HFFc6 (cell line): ENCODE measurements around the gene ZNF524. TPM values are rescaled to one million over a fixed set of nuclear protein-coding genes. Genes with fewer than 3 reads are reported as not detected.

Experiments used
- DNase-seq: peaks from one replicate; pipeline ENCODE4 v3.0.0-alpha.2; 2018
- H3K27ac Mint-ChIP-seq: 2 replicates; pipeline ENCODE4 v1.8.0; 2020; ENCODE audit warnings: mild to moderate bottlenecking, mixed read lengths
- H3K27me3 Mint-ChIP-seq: 2 replicates; pipeline ENCODE4 v1.8.0; 2021; ENCODE audit warnings: mild to moderate bottlenecking, moderate library complexity, mixed read lengths; ENCODE audit not compliant: insufficient read depth
- H3K36me3 Mint-ChIP-seq: 2 replicates; pipeline ENCODE4 v1.8.0; 2021; ENCODE audit warnings: low read depth, mixed read lengths
- H3K4me1 Mint-ChIP-seq: 2 replicates; pipeline ENCODE4 v1.8.0; 2020; ENCODE audit warnings: low read depth, mixed read lengths
- H3K4me3 Mint-ChIP-seq: 2 replicates; pipeline ENCODE4 v1.8.0; 2020; ENCODE audit warnings: mild to moderate bottlenecking, moderate library complexity, mixed read lengths
- H3K9me3 Mint-ChIP-seq: 2 replicates; pipeline ENCODE4 v1.8.0; 2020; ENCODE audit warnings: mild to moderate bottlenecking, mixed read lengths
- CTCF ChIP-seq: fragments of 200-600 bp; sonication (generic); IDR thresholded peaks from 2 replicates; pipeline ENCODE4 v1.5.0; 2021; ENCODE audit warnings: antibody characterized with exemption, mild to moderate bottlenecking
- total RNA-seq, 6 experiments: library from RNA; stranded (reverse); fragmentation: NEBNext Ultra II Directional; extraction: Animal tissue kit (Norgen Biotek cat#: 25700); gene quantifications; 2 replicates in 1 of 6; 3 replicates in 5 of 6; pipeline ENCODE4 v1.2.3, GENCODE V29; 2021

The ZNF524 gene
- total RNA-seq, 6 experiments from 2014 or later = 9.3 to 12.0 (median 10.7) TPM

GRCh38 chr19:55605207-55605636 is 5.1 kb downstream of the ZNF524 start:
- H3K4me1 Mint-ChIP-seq = peaks cover 44% of the 10 kb centered on the region
- peak; percentile 96 for DNase-seq
- H3K27ac Mint-ChIP-seq = peak overlapping the region; percentile 97
- peaks cover 1% of the 10 kb centered on the region for H3K27me3 Mint-ChIP-seq
- TF ChIP-seq CTCF = no peak
- H3K36me3 Mint-ChIP-seq = peaks cover 37% of the 10 kb centered on the region
- peak overlapping the region; percentile 85 for H3K4me3 Mint-ChIP-seq
- peaks cover 7% of the 10 kb centered on the region for H3K9me3 Mint-ChIP-seq

GRCh38 chr19:55605637-55606470 is 5.8 kb downstream of the ZNF524 start, which contains the start of gene ZNF865:
TSS of gene ZNF865 (plus strand) at chr19:55605647. CDS start at chr19:55613619, 7,972 bp downstream.
- Mint-ChIP-seq H3K27ac (peak within 1 kb of the TSS; percentile 97), H3K4me3 (peak within 1 kb of the TSS; percentile 93), H3K4me1 (peaks cover 43% of the 10 kb centered on the region), H3K9me3 (peaks cover 7% of the 10 kb centered on the region), H3K36me3 (peaks cover 43% of the 10 kb centered on the region), H3K27me3 (peaks cover 1% of the 10 kb centered on the region)
- DNase-seq = peak; percentile 75
- TF ChIP-seq CTCF = peak; percentile 80

GRCh38 chr19:55606471-55606787 is 6.3 kb downstream of the ZNF524 start:
- no peak; the same call in 1 of the 2 replicates for TF ChIP-seq CTCF
- H3K27ac Mint-ChIP-seq = peak overlapping the region; percentile 90
- DNase-seq = no peak
- peaks cover 45% of the 10 kb centered on the region for H3K36me3 Mint-ChIP-seq
- peaks cover 37% of the 10 kb centered on the region for H3K4me1 Mint-ChIP-seq
- H3K9me3 Mint-ChIP-seq = peaks cover 7% of the 10 kb centered on the region
- peak overlapping the region; percentile 93 for H3K4me3 Mint-ChIP-seq
- H3K27me3 Mint-ChIP-seq = peaks cover 1% of the 10 kb centered on the region

- H3K9me3 Mint-ChIP-seq = peaks cover 7% of the 10 kb centered on the region
- H3K36me3 Mint-ChIP-seq = peaks cover 45% of the 10 kb centered on the region
- no peak for TF ChIP-seq CTCF
- peaks cover 34% of the 10 kb centered on the region for H3K4me1 Mint-ChIP-seq
- H3K27ac Mint-ChIP-seq = peak overlapping the region; percentile 90
- H3K4me3 Mint-ChIP-seq = peak overlapping the region; percentile 93
- H3K27me3 Mint-ChIP-seq = peaks cover 1% of the 10 kb centered on the region
- DNase-seq = no peak
These were observed 6.7 kb downstream of the ZNF524 start for GRCh38 chr19:55606817-55607216.

- Mint-ChIP-seq H3K36me3 (peaks cover 46% of the 10 kb centered on the region), H3K9me3 (peaks cover 7% of the 10 kb centered on the region), H3K4me3 (no peak overlapping the region), H3K27me3 (peaks cover 1% of the 10 kb centered on the region), H3K4me1 (peaks cover 32% of the 10 kb centered on the region), H3K27ac (no peak overlapping the region)
- DNase-seq = no peak
- TF ChIP-seq CTCF = no peak
These were observed 9.2 kb downstream of the ZNF524 start for GRCh38 chr19:55609326-55609725.
